ENCODE results near the gene FGF9. TPM values are rescaled to one million over a fixed set of nuclear protein-coding genes. Genes with fewer than 3 reads are reported as not detected.

Gene FGF9
- total RNA-seq, 1 experiment from 2014 or later: 0.26 TPM

- Mint-ChIP-seq H3K27ac (no peak overlapping the region), H3K4me1 (no peaks in the 10 kb centered on the region; the same call in 1 of the 2 replicates), H3K4me3 (no peak overlapping the region), H3K36me3 (no peaks in the 10 kb centered on the region), H3K27me3 (ENCODE audit: low read depth) (no peaks in the 10 kb centered on the region), H3K9me3 (no peaks in the 10 kb centered on the region)
- DNase-seq (ENCODE audit: low spot score) (no peak), ATAC-seq (no peak)
- POLR2A ChIA-PET: interaction anchor here (0.5 kb wide), 1 partner anchor 10 kb away, joined by 4 read pairs; no protein-coding TSS in a partner anchor
- CTCF ChIA-PET: interaction anchor here (1.1 kb wide), 1 partner anchor 15 kb away, joined by 3 read pairs; no protein-coding TSS in a partner anchor
- TF ChIP-seq ZNF671 (CRISPR knock-in tag; IDR thresholded peaks at IDR 0.05): no peak
- no peak for TF ChIP-seq AR (CRISPR knock-in tag; IDR thresholded peaks at IDR 0.05)
- TF ChIP-seq CBFB (CRISPR knock-in tag; IDR thresholded peaks at IDR 0.05; ENCODE audit: low read depth): no peak
- no peak for TF ChIP-seq HMGXB4 (CRISPR knock-in tag; IDR thresholded peaks at IDR 0.05)
- no peak for TF ChIP-seq NR2C2 (CRISPR knock-in tag; IDR thresholded peaks at IDR 0.05)
- no peak for TF ChIP-seq FOXJ3 (CRISPR knock-in tag; IDR thresholded peaks at IDR 0.05; ENCODE audit: borderline replicate concordance)
These were observed 21.1 kb downstream of the FGF9 start for GRCh38 chr13:21691928-21692327.

GRCh38 chr13:21694831-21695230 is 24.0 kb downstream of the FGF9 start:
- Mint-ChIP-seq H3K36me3 (no peaks in the 10 kb centered on the region), H3K4me3 (no peak overlapping the region), H3K27me3 (ENCODE audit: low read depth) (no peaks in the 10 kb centered on the region), H3K27ac (no peak overlapping the region), H3K9me3 (no peaks in the 10 kb centered on the region), H3K4me1 (peaks cover 18% of the 10 kb centered on the region)
- DNase-seq (ENCODE audit: low spot score) (no peak), ATAC-seq (no peak)
- POLR2A ChIA-PET: interaction anchor here (0.6 kb wide), 1 partner anchor 1165 kb away, joined by 3 read pairs; no protein-coding TSS in a partner anchor
- no peak for TF ChIP-seq SMAD4 (CRISPR knock-in tag; IDR thresholded peaks at IDR 0.05)
- CTCF ChIA-PET: no interaction called here

- Mint-ChIP-seq H3K36me3 (no peaks in the 10 kb centered on the region), H3K4me3 (no peak overlapping the region), H3K27me3 (ENCODE audit: low read depth) (no peaks in the 10 kb centered on the region), H3K4me1 (peaks cover 25% of the 10 kb centered on the region), H3K27ac (no peak overlapping the region), H3K9me3 (no peaks in the 10 kb centered on the region)
- ATAC-seq (no peak), DNase-seq (ENCODE audit: low spot score) (no peak)
- CTCF ChIA-PET: no interaction called here
- POLR2A ChIA-PET: interaction anchor here (0.6 kb wide), 1 partner anchor 1164 kb away, joined by 3 read pairs; no protein-coding TSS in a partner anchor
- no peak for TF ChIP-seq TCF7 (CRISPR knock-in tag; IDR thresholded peaks at IDR 0.05; ENCODE audit: low read depth)
- no peak for TF ChIP-seq AR (CRISPR knock-in tag; IDR thresholded peaks at IDR 0.05)
- TF ChIP-seq GTF2I (CRISPR knock-in tag; conservative IDR thresholded peaks at IDR 0.05): no peak
- TF ChIP-seq FOXJ3 (CRISPR knock-in tag; IDR thresholded peaks at IDR 0.05; ENCODE audit: borderline replicate concordance): no peak
- no peak for TF ChIP-seq ZBTB21 (CRISPR knock-in tag; IDR thresholded peaks at IDR 0.05; ENCODE audit: borderline replicate concordance)
- TF ChIP-seq CBFB (CRISPR knock-in tag; IDR thresholded peaks at IDR 0.05; ENCODE audit: low read depth): no peak
- TF ChIP-seq USF1 (CRISPR knock-in tag; IDR thresholded peaks at IDR 0.05): no peak
- TF ChIP-seq ZNF671 (CRISPR knock-in tag; IDR thresholded peaks at IDR 0.05): no peak
- no peak for TF ChIP-seq SMAD3 (CRISPR knock-in tag; IDR thresholded peaks at IDR 0.05; ENCODE audit: borderline replicate concordance)
- no peak for TF ChIP-seq ERG (CRISPR knock-in tag; IDR thresholded peaks at IDR 0.05)
- no peak for TF ChIP-seq RORB (CRISPR knock-in tag; IDR thresholded peaks at IDR 0.05)
- TF ChIP-seq IRF2 (CRISPR knock-in tag; IDR thresholded peaks at IDR 0.05; ENCODE audit: borderline replicate concordance, low read depth): no peak
- TF ChIP-seq CREB1 (CRISPR knock-in tag; IDR thresholded peaks at IDR 0.05): no peak
- TF ChIP-seq ARID4B (CRISPR knock-in tag; IDR thresholded peaks at IDR 0.05; ENCODE audit: borderline replicate concordance): no peak
These were observed 24.7 kb downstream of the FGF9 start for GRCh38 chr13:21695546-21695945.
